GM12878 (cell line): ENCODE measurements around the gene CD34.

Experiments used
- BRCA1 ChIP-seq: IDR thresholded peaks from 2 replicates; pipeline ENCODE4 v1.6.1; 2011; ENCODE audit warnings: low read depth, low read length, improper control_type of control experiment
- CREB1 ChIP-seq: IDR thresholded peaks from 2 replicates; pipeline ENCODE4 v1.6.1; 2012; ENCODE audit warnings: low read depth, mild to moderate bottlenecking, inconsistent platforms
- CTCF ChIP-seq, 3 experiments: IDR thresholded peaks in 2 of 3; conservative IDR thresholded peaks in 1 of 3; 2 replicates each; pipeline ENCODE4 v1.5.1; 2011; ENCODE audit warnings: low read depth in 3 of 3, low read length in 3 of 3, mild to moderate bottlenecking in 3 of 3, control low read depth in 2 of 3, moderate library complexity in 2 of 3, inconsistent platforms in 1 of 3, mixed read lengths in 1 of 3; ENCODE audit not compliant: control insufficient read depth in 2 of 3, insufficient read depth in 1 of 3; ENCODE audit errors: extremely low read depth in 1 of 3
- ESRRA ChIP-seq: IDR thresholded peaks from 2 replicates; pipeline ENCODE4 v1.6.1; 2012; ENCODE audit warnings: mild to moderate bottlenecking, low read length, improper control_type of control experiment
- IKZF1 ChIP-seq: fragments of 450-650 bp; conservative IDR thresholded peaks from 2 replicates; pipeline ENCODE4 v1.6.1; 2017; ENCODE audit warnings: antibody characterized with exemption, mild to moderate bottlenecking
- PBX3 ChIP-seq: IDR thresholded peaks from 2 replicates; pipeline ENCODE4 v1.6.1; 2011; ENCODE audit warnings: mild to moderate bottlenecking, low read depth, low read length, moderate library complexity; ENCODE audit not compliant: insufficient replicate concordance
- RFX5 ChIP-seq: IDR thresholded peaks from 2 replicates; pipeline ENCODE4 v1.6.1; 2011; ENCODE audit warnings: low read depth, low read length, improper control_type of control experiment
- SP1 ChIP-seq: IDR thresholded peaks from one replicate; pipeline ENCODE4 v1.6.1; 2011; ENCODE audit warnings: low read depth, low read length
- ZBTB33 ChIP-seq: fragments of 450-650 bp; IDR thresholded peaks from 2 replicates; pipeline ENCODE4 v1.6.1; 2017; ENCODE audit warnings: mild to moderate bottlenecking
- ZNF274 ChIP-seq: IDR thresholded peaks from one replicate; pipeline ENCODE4 v1.8.0; 2011; ENCODE audit not compliant: insufficient read length, insufficient read depth

GRCh38 chr1:207883660-207884250 is 27.2 kb downstream of the CD34 start:
- TF ChIP-seq PBX3 (no peak), CTCF (IDR thresholded peaks at IDR 0.05 in 2 of 3, conservative IDR thresholded peaks at IDR 0.05 in 1 of 3; ENCODE audit: control insufficient read depth in 2 of 3, extremely low read depth in 1 of 3, insufficient read depth in 1 of 3, low read depth in 3 of 3, low read length in 3 of 3) (no peak), SP1 (no peak), IKZF1 (no peak), ESRRA (no peak), ZBTB33 (no peak), BRCA1 (no peak), ZNF274 (no peak), RFX5 (no peak), CREB1 (no peak)
